ENCODE data around the gene CEPT1.
A peak's percentile ranks its signal among the peaks of the same experiment; 100 is the strongest.

Gene CEPT1

DNA sequence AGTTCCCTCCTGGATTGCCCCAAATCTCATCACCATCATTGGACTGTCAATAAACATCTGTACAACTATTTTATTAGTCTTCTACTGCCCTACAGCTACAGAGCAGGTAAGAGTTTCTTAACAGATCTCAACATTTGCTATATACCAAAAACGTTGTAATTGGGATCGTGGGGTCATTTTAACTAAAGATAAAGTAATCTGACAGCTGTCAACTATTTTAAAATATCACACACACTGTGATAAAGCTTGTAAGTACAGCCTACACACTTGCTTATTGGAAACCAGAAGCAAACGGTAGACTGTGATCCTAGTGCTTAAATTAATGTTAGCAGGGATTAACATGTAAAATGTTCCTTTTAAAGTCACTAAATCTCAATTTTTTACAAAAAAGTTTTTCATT is 7.9 kb downstream of the CEPT1 start:
- no peak for DNase-seq

- no peak for DNase-seq
Measured at GRCh38 chr1:111148376-111148881, 8.4 kb downstream of the CEPT1 start.

DNA sequence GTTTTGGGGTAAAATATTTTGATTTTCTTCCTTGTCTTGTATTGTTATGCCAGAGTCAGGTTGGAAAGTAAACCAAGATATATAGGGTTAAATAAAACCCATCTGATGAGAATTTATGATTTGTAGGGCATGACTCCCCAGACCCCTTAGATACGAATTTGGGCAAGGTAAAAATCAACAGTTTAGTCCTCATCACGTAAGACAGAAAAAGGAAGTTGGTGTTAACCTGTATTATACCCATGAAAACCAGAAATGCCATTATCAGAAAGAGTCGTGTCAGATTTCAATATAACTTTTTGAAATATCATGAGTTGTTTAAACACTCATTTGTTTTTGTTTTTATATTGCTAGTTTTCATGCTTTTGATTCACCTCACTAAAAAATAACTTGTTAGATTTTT is 11.8 kb downstream of the CEPT1 start:
- no peak for DNase-seq

GRCh38 chr1:111154021-111154999 is 14.3 kb downstream of the CEPT1 start:
- no peak for DNase-seq

- no peak for DNase-seq
Measured at GRCh38 chr1:111157431-111157830, 17.4 kb downstream of the CEPT1 start.

- DNase-seq, result no peak
Measured at GRCh38 chr1:111161843-111162487, 21.9 kb downstream of the CEPT1 start.

DNA sequence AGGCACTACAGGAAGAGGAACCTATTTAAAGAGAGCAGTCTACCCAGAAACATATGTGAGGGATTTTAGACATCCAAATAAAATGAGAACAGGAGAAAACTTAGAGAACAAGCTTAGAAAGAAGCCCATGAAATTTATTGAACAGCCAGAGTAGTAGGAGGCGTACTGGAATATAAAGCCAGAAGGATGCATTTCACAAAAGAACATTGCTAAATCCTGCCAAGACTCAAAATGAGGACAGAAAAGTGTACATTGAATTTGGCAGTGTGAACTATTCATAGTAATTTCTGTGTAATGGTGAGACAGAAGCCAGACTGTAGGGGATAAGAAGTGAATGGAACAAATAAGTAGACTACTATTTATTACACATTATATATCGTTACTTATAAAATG is 22.5 kb downstream of the CEPT1 start:
- DNase-seq, result no peak

- no peak for DNase-seq
Measured at GRCh38 chr1:111163363-111163762, 23.3 kb downstream of the CEPT1 start.

DNA sequence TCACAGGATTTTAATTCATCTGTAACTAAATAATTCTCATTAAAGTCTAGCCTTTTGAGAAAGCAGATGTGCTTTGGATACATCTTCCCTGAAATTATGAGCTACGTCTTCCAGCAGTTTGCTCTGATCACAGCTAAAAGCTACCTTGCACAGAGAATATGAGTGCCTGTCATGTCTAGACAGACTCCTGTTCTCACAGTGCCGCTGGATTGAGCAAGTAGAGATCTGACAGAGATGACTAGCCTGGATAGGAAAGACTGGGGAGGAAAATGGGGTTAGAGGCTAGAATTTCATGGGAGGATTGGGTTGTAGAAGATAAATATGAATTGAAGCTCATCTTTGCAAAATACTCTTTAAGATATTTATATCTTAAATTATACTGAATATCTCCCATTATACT is 24.1 kb downstream of the CEPT1 start:
- no peak for DNase-seq

- DNase-seq, result no peak
Measured at GRCh38 chr1:111172463-111172862, 32.4 kb downstream of the CEPT1 start.

- no peak for DNase-seq
Measured at GRCh38 chr1:111174070-111174469, 34.0 kb downstream of the CEPT1 start.

DNA sequence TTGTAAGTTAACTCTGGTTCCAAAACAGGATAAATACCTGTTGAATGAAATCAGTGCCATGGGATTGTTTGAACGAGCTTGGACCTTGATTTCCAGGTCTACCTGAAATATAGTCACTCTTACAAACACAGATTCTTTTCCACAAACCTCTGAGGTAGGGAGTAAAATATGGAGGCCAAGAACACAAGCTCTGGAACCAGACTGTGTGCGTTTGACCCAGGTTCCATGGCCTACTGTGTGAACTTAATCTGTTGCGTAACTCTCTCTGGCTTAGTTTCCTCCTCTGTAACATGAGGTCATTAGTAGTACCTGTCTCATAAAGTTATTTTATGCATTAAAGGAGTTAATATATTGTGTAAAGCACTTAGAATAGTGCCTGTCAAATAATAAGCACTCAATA is 35.3 kb downstream of the CEPT1 start:
- no peak for DNase-seq

DNA sequence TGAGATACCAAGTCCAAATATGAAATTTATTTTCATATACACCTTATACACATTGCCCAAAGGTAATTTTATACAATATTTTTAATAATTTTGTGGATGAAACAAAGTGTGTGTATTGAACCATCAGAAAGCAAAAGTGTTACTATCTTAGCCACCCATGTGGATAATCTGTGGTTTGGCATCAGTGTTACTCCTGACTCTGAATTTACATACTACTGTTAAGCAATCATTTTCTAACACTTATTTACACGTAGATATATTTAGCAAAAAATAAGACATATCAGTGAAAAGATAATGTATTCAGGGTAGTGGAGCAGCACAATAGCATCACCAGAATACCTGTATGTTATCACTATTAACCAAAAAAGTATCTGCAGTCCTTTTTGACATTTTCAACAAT is 36.7 kb downstream of the CEPT1 start:
- DNase-seq, result no peak

DNA sequence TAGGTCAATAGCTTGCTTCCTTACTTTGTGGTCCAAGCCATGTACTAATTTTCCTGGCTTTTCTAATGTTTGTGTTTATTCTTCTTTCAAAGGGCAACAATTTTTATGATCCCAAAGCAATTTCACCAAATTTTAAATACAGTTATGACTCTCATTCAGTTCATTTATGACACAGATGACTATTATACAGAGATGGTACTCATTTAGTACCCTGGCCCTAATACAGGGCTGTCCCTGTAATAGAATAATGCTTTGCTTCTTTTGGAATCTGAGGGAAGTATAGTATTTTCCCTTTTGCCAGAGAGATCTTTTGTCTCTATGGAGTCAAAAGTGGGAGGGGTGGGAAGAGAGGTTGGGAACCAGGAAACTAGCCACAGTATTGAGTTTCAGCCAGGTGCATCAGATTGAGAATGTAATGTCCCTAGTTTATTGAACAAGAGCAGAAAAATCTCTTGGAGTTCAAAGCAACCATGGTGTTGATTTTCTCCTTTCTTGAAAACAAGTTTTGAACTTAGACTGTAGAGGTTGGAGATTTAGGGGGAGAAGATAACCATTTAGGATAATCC is 40.0 kb downstream of the CEPT1 start:
- DNase-seq, result no peak

GRCh38 chr1:111182052-111182451 is 42.0 kb downstream of the CEPT1 start:
- DNase-seq, result no peak

DNA sequence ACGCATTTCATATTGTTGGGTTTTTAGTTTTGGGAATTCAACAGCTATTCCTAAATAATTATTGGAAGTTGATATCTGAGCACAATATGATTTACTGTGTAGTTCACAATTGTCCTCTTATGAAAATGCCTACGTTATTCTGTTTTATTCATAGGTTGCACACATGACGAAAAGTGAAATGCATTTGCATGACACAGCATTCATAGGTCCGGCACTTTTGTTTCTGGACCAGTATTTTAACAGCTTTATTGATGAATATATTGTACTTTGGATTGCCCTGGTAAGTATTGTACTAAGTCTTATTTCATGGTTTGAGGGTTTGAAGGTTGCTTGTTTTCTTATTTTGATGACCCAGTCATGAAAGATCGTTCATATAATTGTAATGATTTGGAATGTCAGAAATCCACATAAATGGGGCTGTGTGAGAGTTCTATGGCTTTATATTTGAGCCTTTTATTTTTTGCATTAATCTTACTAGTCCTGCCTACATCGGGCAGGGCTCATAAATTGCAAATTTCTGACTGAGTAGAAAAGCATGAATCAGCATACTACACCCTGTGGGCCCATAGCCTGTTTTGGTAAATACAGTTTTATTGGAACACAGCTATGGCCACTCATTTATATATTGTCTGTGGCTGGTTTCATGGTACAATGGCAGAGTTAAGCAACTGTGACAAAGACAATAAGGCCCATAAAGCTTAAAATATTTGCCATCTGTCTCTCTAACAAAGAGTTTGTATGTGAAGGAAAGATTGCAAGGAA is 43.5 kb downstream of the CEPT1 start:
- no peak for DNase-seq

- DNase-seq, result no peak
Measured at GRCh38 chr1:111184663-111185062, 44.6 kb downstream of the CEPT1 start.

DNA sequence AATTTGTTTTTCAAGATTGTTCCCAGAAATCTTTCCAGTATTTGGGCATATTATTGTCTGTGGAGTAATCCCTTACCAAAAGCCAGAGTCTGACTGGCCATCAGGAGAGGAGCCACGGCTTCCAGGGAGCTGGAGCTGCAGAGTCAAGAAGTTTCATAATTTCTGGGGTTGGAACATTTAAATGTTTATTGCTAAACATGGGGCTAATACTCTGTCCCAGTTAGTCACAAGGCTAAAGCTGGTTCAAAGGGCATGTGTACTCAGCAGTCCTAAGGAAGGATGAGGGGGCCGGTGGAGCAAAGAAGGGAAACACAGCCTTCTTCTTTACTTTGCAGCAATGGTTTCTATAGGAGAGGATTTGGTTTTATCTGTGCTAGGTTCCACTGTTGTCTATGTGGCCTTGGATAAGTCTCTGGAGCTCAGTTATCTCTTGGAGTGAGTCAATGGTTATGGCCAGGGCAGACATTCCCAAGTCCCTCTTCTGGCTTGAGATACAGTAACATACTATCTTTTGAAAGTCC is 51.0 kb downstream of the CEPT1 start:
- DNase-seq, result no peak

DNA sequence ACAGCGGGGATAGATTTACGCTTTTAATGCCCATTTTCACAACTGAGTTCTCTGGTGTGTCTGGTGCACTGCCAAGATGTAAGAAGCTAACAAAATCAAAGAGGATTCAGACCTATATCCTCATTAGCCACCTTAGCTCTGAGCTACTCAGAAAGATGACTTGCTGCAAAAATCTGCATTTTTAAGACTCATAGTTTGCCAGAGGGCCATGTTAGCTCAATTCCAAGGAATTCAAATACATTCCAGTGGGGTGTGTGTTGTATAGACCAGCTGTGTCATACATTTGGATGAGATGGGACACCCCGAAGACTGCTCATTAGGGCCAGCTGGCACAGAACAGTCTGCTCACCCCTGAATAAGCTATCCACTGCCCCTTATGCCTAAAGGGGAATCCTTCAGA is 51.5 kb downstream of the CEPT1 start:
- no peak for DNase-seq

DNA sequence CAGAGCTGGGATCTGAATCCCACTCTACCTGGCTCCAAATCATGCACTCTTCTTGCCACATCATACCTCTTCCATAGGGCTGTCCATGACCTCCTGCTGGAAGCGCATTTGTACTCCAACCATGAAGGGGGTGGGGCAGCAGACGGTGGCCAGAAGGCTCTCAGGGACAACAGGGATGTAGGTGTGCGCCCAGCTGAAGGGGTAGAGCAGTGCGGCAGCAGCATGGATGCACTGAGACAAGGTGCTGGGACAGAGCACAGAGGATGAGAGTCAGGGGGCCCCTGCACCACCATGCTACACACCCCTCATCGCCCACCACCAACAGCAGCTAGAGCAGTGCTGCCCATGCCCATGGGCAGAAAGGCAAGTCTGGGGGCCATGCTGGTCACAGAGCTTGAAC is 52.1 kb downstream of the CEPT1 start:
- no peak for DNase-seq

- DNase-seq, result peak; percentile 39
Measured at GRCh38 chr1:111192658-111193519, 52.9 kb downstream of the CEPT1 start.
